Omental fat pad (tissue), 4 donors: Measurements from ENCODE around the gene DNM3. TPM values are rescaled to one million over a fixed set of nuclear protein-coding genes. Genes with fewer than 3 reads are reported as not detected.

Experiments used
- ATAC-seq: fragments of 150-250 bp; one replicate; pipeline ENCODE4 v1.9.1; 2016; ENCODE audit warnings: mild to moderate bottlenecking, moderate library complexity; ENCODE audit not compliant: low FRiP score
- DNase-seq: peaks from one replicate; pipeline ENCODE4 v3.0.0-alpha.2; 2019; ENCODE audit warnings: low spot score
- total RNA-seq, 4 donors: library from RNA; depleted of rRNA; stranded (reverse); fragments of >200 nt; gene quantifications; one replicate each; pipeline ENCODE4 v1.1.0, GENCODE V29; 2016
- TF ChIP-seq, protein P1 (sequence below), 3 donors: fragments of 450-650 bp; IDR thresholded peaks; one replicate each; pipeline ENCODE4 v1.5.1; 2016 to 2017; ENCODE audit warnings: antibody characterized with exemption in 3 of 3, mild to moderate bottlenecking in 3 of 3, moderate library complexity in 2 of 3

The DNM3 gene
- total RNA-seq, 4 donors from 2014 or later = 2.9 to 15.8 (median 5.5) TPM

DNA sequence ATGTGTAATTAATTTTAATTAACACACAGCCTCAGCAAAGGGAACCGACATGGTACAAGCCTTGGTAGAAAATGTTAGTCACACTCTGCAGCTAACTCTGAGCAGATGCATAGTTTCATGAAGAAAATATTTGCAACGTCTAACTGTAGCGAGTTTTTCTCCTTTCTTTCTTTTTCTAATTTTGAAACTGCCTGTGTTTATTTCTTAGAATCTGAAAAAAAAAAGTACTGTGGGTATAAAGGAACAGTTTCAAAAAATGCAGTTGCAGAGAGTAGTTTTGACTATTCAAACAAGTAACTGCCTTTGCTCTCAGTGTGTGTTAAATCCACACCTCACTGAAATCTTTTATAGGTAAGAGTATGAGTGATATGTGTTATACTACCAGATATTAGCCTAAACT, 429.3 kb downstream of the DNM3 start:
- DNase-seq = no peak
- TF ChIP-seq, protein P1, sequence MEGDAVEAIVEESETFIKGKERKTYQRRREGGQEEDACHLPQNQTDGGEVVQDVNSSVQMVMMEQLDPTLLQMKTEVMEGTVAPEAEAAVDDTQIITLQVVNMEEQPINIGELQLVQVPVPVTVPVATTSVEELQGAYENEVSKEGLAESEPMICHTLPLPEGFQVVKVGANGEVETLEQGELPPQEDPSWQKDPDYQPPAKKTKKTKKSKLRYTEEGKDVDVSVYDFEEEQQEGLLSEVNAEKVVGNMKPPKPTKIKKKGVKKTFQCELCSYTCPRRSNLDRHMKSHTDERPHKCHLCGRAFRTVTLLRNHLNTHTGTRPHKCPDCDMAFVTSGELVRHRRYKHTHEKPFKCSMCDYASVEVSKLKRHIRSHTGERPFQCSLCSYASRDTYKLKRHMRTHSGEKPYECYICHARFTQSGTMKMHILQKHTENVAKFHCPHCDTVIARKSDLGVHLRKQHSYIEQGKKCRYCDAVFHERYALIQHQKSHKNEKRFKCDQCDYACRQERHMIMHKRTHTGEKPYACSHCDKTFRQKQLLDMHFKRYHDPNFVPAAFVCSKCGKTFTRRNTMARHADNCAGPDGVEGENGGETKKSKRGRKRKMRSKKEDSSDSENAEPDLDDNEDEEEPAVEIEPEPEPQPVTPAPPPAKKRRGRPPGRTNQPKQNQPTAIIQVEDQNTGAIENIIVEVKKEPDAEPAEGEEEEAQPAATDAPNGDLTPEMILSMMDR (IDR thresholded peaks at IDR 0.05) = no peak
- ATAC-seq = peak; percentile 64

DNA sequence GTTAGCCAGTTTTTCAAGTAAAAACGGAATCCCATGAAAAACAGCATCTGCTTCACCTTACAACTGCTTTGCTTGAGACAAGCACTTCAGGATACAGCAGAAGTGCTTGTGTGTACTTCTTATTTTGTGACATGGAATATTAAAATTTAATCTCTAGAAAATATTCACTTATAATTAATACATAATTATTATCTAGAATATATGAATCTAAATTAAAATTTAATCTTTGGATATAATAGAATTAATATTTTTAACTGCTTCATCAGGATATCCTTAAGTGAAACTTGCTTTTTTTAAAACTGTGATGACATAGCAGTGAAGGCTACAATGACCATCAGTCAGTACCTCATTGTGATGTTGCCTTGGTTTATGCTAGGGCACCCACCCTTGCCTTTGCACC, 430.8 kb downstream of the DNM3 start:
- TF ChIP-seq, protein P1 (IDR thresholded peaks at IDR 0.05) = no peak
- ATAC-seq = no peak

DNA sequence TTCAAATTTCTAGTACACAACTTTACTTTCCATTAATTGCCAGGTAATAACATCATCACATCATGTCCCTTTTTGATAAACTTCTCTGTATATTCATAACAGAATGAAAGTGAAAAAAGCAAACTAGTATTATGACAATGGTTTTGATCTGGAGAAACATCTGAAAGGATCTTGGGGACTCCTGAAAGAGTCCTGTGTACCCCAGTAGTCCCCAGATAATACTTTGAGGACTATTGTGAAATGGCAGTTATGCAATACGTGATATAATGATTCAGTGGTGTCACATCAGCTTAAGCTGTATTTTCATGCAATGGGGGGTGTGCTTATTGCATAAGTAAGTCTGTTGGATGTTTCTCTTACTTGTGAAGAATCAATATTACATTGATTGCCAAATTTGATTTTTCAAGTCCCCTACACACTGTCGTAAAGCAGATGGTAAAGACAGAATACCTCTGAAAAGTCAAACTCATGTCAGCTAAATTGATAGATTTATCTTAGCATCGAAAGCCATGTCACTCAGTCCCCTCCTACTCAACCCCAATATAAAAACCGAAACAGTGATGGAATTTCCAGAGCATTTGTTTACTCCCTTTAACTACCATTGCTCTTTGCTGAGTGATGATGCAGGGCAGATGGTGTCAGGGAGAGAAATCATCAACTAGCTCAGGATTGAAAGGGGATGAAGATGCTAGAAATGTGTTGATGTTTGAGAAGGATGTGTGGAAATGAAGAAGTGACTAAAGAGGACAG, 432.5 kb downstream of the DNM3 start:
- no peak for DNase-seq
- ATAC-seq = no peak
- TF ChIP-seq, protein P1 (IDR thresholded peaks at IDR 0.05) = no peak

More for the DNA sequence above, 430.8 kb downstream of the DNM3 start:
- DNase-seq = no peak

DNA sequence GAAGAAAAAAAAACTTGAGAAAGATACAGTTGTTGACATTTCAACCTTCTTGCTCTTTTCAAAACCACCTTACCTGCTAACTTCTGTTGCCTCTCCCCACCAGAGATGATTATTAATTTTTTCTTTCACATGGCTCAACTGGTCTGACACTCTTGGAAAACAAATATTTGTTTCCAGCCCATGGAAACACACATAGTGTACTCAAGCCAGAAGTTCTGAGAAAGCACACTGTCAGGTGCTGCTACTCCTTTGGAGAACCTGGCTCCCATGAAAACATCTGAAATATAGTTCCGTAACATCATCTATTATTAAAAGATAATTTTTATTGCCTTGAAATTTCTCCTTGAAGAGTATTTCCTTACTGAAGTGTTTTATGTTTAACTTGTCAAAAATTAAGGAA, 434.2 kb downstream of the DNM3 start:
- DNase-seq = no peak
- no peak for ATAC-seq
- TF ChIP-seq, protein P1 (IDR thresholded peaks at IDR 0.05) = no peak

DNA sequence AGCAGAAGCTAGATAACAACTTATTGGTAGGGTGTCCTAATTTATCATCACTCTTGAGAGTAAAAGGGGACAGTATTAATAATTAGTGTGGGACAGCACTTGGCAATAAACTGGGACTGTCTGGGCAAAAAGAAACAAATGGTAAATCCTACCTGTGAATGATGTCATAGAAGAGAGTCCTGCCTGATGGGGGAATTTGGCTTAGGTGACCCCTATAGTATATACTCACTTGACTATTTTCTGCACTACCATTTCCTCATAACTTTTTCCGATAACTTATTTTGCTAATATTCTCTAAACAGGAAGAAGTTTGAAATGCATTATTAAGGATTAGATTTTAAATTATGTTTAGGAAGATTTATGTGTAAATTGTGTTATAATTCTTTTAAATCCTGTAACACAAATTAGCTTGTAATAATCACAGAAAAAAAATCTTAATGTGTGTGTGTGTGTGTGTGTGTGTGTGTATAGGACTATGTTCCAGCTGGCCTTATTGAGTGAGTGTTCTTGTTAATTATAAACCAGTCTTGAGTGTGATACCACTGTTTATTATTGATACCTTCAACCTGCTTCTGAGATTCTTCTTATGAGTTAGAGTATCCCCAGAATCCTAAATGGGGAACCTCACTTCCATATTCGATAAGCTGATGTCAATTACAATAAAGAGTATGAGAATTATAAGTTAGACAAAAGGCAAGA, 435.0 kb downstream of the DNM3 start:
- ATAC-seq = no peak
- TF ChIP-seq, protein P1 (IDR thresholded peaks at IDR 0.05) = no peak

DNA sequence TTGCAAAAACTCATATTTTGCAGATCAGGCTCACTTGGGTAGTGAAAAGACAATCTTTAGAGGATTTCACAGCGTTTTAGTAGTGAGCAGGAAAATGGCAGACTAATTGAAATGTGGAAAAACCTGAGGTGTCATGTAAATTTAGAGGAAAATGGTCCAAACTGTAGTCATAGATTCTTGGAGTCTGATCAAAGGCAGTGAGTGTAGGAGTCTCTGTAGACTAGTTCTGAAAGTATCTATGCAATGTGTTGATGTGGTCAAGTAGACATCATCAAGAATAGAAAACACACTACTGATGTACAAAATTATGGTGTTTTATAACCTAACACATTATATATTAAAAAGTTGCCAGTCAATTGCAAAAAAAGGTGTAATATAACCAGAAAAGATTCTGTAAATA, 436.0 kb downstream of the DNM3 start:
- TF ChIP-seq, protein P1 (IDR thresholded peaks at IDR 0.05) = no peak
- DNase-seq (no peak), ATAC-seq (no peak)

More for the DNA sequence above, 435.0 kb downstream of the DNM3 start:
- DNase-seq = no peak
